Suprapubic skin (tissue), 3 donors: Measurements from ENCODE around the gene RNF220.

Source experiments
- POLR2AphosphoS5 ChIP-seq, 3 donors: sonication (generic); formaldehyde crosslinking; IDR thresholded peaks; one replicate each; pipeline ENCODE4 v1.6.1; 2017; ENCODE audit warnings: antibody characterized with exemption in 3 of 3
- TF ChIP-seq, protein P1 (sequence below), 2 donors: fragments of 200-600 bp in 1 of 2; fragments of 450-650 bp in 1 of 2; sonication (generic) in 1 of 2; IDR thresholded peaks; one replicate each; pipeline ENCODE4 v1.5.1; 2016 to 2019; ENCODE audit warnings: antibody characterized with exemption in 2 of 2, mild to moderate bottlenecking in 1 of 2, moderate library complexity in 1 of 2

DNA sequence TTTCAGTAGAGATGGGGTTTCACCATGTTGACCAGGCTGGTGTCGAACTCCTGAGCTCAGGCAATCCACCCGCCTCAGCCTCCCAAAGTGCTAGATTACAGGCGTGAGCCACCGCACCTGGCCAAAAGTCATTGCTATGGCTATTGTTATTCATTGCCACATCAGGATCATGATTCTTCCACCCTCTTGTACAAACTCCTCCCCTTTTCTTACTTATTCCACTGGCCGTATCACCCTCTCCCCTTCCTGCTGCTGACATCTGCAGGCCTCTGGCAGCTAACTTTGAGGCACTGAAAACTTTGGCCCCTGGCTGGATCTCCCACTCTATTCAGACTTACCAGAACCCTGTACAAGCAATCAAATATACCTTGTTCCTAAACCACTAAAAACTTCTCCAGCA lies 258.4 kb downstream of the RNF220 start:
- no peak for TF ChIP-seq POLR2AphosphoS5 (IDR thresholded peaks at IDR 0.05)
- TF ChIP-seq, protein P1, sequence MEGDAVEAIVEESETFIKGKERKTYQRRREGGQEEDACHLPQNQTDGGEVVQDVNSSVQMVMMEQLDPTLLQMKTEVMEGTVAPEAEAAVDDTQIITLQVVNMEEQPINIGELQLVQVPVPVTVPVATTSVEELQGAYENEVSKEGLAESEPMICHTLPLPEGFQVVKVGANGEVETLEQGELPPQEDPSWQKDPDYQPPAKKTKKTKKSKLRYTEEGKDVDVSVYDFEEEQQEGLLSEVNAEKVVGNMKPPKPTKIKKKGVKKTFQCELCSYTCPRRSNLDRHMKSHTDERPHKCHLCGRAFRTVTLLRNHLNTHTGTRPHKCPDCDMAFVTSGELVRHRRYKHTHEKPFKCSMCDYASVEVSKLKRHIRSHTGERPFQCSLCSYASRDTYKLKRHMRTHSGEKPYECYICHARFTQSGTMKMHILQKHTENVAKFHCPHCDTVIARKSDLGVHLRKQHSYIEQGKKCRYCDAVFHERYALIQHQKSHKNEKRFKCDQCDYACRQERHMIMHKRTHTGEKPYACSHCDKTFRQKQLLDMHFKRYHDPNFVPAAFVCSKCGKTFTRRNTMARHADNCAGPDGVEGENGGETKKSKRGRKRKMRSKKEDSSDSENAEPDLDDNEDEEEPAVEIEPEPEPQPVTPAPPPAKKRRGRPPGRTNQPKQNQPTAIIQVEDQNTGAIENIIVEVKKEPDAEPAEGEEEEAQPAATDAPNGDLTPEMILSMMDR (IDR thresholded peaks at IDR 0.05) = no peak
